Activated CD8-positive, alpha-beta memory T cell treated with anti-CD3 and anti-CD28 coated beads, Interleukin-2, amount 50 U/mL, for 48 hours (primary cell): ENCODE data around the gene LRRC52.

Experiments
- DNase-seq: peaks from one replicate; pipeline ENCODE4 v3.0.0-alpha.2; 2020

Gene LRRC52

DNA sequence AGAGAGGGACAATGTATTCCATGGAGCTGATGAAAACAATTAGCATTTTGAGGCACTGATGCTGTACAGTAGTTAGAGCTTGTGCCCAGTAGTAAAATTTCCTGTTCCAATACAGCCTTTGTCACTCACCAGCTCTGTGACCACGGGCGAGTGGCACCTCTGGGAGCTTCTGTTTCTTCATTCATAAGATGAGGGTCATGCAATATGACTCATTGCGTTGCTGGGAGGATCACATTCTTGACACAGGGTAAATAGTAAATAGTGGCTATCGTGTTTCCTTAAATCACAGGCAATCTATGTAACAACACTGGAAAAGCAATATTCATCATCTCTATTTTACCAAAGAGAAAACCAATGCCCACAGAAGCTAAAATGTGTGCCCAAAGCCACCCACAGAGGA, 4.5 kb upstream of the LRRC52 start:
- DNase-seq = no peak

DNA sequence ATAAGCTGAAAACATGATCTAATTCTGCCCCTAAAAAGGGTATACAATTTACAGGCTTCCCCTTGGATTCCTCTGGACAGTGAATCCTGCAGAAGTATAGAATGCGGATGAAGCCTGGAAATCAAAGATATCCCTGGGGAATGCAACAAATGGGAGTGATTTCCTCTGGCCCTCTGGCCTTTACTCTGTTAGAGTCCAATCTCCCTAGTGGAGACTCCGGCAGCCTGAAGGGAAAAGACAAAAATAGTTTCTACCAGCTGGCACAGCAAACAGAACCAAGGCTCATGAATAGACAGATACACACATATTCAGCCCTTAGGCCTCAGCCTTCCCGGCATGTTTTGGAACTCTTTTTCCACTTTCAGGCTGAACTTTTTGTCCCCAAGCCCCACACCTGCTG, 3.9 kb upstream of the LRRC52 start:
- DNase-seq = no peak

DNA sequence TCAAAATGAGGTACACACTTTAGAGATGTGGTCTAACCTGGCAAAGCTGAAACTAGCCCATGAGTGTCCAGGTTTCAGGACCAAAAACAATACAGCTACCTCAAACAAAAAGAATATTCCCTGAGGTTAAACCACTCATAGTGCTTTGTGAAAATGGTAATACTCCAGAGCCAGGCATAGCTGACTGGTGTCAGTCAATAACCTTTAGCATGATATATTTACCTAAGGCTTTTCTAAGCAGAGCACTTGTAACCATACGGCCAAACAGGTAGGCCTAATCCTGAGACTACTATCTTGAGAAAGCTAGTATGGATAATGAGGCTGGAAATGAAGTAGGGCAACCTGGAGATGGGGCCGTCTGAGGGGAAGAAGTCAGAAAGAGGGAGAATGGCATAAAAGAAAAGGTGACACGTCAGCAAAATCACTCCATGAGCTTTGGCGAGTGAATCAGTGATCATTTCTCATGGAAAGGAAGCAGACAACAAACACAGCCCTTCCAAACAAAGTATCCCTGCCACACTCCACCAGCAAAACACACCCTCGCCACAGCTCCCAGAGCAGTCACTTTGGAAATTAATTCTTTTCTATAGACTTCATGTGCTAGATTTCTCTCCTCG, 1.7 kb upstream of the LRRC52 start:
- no peak for DNase-seq

GRCh38 chr1:165542647-165543046, 1.2 kb upstream of the LRRC52 start:
- DNase-seq = no peak

GRCh38 chr1:165544996-165545395, 1.2 kb downstream of the LRRC52 start:
- no peak for DNase-seq

DNA sequence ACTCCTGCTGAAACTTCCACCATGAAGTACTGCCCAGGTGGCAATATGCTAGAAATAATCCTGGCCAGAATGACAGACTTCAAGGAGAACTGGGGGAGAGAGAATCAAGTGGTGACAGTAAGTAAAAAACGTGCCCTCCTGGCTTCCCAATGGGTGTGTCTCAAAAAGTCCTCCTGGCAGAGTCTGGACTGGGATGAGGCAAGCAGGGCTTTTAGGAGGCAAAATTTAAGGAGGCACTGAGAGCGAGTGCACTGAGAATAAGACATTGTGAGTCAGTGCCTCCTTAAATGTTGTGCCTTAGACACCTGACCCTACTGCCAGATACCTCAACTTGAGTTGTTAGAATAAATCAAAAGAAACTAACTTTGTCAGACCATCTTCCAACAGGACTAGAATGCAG, 2.2 kb downstream of the LRRC52 start:
- DNase-seq = no peak

GRCh38 chr1:165549973-165550372, 6.2 kb downstream of the LRRC52 start:
- no peak for DNase-seq

- DNase-seq = no peak
Measured at GRCh38 chr1:165551469-165551868, 7.7 kb downstream of the LRRC52 start.

GRCh38 chr1:165560883-165561656, 17.3 kb downstream of the LRRC52 start:
- DNase-seq = no peak

- DNase-seq = no peak
Measured at GRCh38 chr1:165562571-165562970, 18.8 kb downstream of the LRRC52 start.

GRCh38 chr1:165563551-165563950, 19.8 kb downstream of the LRRC52 start:
- DNase-seq = no peak

- no peak for DNase-seq
Measured at GRCh38 chr1:165564561-165564960, 20.8 kb downstream of the LRRC52 start.

GRCh38 chr1:165565751-165566490, 22.1 kb downstream of the LRRC52 start:
- no peak for DNase-seq

GRCh38 chr1:165570078-165570477, 26.3 kb downstream of the LRRC52 start:
- DNase-seq = no peak

DNA sequence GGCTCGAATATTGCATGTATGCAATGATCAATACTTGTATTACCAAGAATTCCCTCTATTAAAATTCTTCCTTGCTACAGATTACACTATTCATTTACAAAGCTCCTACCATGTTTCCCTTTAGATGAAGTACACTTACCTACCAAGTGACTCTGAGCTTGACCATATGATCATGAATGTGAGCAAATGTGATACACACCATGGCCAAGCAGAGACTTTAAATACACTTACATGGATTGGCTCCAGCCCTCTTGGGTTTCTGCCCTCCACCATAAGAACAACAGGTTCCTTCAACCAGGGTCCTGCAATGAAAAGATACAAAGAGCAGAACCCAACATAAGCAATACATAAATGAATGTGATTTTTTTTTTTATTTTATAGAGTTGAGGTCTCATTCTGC, 30.0 kb downstream of the LRRC52 start:
- DNase-seq = no peak

DNA sequence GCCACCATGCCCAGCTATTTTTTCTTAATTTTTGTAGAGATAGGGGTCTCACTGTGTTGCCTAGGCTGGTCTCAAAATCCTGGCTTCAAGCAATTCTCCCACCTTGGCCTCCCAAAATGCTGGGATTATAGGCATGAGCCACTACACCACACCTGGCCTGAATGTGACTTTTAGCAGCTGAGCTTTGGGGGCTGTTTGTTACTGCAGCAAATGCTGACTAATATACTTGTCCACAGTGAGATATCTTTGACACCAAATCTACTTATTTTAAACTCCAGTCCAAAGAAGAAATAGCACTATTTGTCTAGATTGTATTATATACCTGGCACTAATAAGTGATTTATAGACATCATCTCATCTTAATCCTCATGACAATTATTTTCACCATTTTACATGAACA, 30.5 kb downstream of the LRRC52 start:
- no peak for DNase-seq

DNA sequence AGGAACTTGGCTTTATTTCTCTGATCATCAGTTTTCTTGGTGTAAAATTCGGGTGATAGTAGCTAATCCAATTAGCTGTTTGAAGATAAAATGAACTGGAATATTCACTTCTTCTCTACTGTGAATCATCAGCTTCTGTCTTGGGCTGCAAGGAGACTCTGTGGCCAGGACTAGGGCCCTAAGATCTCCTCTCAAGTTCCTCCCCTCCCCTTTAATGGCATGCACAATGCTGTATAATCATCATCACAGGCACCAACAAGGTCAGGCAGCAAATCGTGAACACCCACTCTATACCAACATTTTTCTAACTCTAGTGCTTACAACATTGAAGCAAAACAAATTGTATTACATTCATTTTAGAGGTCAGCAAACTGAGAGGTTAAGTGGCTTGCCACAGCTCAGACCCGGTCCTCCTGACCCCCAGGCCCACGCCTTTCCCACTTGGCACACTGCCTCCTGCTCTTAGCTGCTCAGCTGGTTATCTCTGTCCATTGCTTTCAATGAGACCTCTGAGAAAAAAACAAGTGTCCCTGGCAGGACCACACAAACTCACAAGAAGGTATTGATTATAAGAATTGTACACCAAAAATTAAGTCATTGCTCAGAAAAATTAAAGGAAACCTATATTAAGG, 31.8 kb downstream of the LRRC52 start:
- DNase-seq = no peak

GRCh38 chr1:165576536-165576935, 32.7 kb downstream of the LRRC52 start:
- no peak for DNase-seq

DNA sequence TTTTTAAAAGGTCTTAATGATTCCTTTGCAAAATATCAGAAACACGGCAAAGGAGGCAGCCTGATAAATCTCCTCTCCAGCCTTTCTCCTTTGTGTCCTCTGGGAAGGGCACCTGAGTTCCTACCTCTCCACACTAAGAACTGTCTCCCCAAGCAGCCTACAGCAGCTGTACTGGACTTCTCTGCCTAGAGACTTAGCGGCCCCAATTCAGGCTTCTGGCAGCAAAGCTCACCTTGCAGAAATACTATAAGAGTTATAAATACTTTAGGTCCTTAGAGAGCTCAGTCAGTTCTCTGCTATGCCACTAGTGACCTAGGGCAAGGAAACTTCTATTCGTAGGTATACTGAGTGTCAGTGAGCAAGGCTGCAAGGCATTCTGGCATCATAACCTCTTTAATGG, 33.9 kb downstream of the LRRC52 start:
- DNase-seq = no peak

DNA sequence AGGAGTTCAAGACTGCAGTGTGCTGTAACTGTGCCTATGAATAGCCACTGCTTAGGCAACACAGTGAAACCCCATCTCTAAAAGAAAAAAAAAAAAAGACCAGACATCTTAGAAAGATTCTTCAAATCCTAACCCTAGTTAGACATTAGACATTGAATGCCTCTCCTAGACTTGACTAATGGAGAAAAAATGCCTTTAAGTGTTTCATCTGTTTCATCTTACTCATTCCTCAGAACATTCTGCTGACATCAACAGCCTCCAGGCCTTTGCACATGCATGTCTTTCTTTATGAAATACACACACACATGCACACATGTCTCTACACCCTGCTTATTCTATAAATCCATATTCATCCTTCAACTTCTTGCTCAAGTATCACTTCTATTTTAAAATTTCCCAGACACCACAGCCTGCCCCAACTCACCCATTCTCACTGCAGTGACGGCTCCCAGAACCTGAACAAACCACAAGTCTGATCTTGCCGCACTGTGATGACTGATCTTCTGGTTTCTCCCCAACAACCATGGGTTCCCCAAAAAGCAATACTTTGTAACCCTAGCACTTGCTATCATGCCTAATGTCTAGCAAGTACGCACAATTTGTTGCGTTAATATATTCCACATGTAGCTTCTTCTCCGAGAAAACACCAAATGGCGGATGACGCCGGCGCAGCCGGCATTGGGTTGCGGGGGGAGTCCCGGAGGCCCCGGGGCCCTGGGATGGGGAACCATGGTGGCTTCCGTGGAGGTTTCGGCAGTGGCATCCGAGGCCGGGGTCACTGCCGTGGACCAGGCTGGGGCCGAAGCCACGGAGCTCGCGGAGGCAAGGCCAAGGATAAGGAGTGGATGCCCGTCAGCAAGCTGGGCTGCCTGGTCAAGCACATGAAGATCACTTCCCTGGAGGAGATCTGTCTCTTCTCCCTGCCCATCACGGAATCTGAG, 37.4 kb downstream of the LRRC52 start:
- no peak for DNase-seq

DNA sequence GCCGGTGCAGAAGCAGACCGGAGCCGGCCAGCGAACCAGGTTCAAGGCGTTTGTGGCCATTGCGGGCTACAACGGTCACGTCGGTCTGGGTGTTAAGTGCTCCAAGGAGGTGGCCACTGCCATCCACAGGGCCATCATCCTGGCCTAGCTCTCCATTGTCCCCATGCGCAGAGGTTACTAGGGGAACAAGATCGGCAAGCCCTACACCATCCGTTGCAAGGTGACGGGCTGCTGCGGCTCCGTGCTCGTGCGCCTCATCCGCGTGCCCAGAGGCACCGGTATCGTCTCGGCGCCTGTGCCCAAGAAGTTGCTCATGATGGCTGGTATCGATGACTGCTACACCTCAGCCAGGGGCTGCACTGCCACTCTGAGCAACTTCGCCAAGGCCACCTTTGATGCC, 38.1 kb downstream of the LRRC52 start:
- DNase-seq = no peak

GRCh38 chr1:165586398-165586797, 42.6 kb downstream of the LRRC52 start:
- no peak for DNase-seq
